LNCAP (cell line): ENCODE results near the gene MIPOL1.

Experiments
- TF ChIP-seq, protein P1 (sequence below): fragments of 450-650 bp; IDR thresholded peaks from 2 replicates; pipeline ENCODE4 v1.5.1; 2017; ENCODE audit warnings: mild to moderate bottlenecking

The MIPOL1 gene

DNA sequence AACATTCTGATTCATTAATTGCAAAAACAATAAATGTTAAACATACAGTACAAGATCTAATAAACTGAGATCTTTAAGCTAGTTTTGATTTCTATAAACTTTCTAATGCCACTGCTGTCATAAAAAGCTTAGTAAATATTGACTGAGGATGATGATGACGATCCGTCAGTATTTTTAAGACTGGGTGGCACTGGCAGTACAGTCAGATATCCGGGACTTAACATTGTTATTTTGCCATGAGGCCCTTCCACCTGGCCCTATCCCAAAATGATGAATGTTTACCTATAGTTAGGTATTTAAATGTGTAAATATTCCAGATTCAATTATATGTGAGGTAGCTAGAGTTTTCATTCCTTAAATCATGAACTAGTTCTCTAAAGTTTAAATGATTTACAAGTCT lies 238.8 kb downstream of the MIPOL1 start:
- TF ChIP-seq, protein P1, sequence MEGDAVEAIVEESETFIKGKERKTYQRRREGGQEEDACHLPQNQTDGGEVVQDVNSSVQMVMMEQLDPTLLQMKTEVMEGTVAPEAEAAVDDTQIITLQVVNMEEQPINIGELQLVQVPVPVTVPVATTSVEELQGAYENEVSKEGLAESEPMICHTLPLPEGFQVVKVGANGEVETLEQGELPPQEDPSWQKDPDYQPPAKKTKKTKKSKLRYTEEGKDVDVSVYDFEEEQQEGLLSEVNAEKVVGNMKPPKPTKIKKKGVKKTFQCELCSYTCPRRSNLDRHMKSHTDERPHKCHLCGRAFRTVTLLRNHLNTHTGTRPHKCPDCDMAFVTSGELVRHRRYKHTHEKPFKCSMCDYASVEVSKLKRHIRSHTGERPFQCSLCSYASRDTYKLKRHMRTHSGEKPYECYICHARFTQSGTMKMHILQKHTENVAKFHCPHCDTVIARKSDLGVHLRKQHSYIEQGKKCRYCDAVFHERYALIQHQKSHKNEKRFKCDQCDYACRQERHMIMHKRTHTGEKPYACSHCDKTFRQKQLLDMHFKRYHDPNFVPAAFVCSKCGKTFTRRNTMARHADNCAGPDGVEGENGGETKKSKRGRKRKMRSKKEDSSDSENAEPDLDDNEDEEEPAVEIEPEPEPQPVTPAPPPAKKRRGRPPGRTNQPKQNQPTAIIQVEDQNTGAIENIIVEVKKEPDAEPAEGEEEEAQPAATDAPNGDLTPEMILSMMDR = no peak

- TF ChIP-seq, protein P1 = no peak
Observed at GRCh38 chr14:37437490-37437889, 239.8 kb downstream of the MIPOL1 start.

DNA sequence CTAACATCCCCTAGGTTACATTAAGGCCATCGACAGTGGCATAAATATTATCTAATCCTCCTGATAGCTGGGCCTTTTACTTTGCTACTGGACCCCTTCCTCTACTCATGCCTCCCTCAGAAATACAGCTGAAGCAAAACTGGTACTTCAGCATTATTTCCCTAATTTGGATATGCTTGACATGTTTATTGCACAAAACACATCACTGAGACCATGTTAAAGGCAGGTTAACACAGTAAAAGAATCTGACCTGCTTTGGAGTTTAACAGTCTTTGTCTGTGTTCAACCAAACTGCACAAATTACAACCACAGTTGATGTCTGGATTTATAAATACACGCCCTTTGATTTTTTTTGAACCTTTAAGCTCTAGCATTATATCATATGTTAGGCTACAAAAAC lies 240.7 kb downstream of the MIPOL1 start:
- TF ChIP-seq, protein P1 = no peak

- TF ChIP-seq, protein P1 = no peak
Observed at GRCh38 chr14:37443461-37443860, 245.7 kb downstream of the MIPOL1 start.

DNA sequence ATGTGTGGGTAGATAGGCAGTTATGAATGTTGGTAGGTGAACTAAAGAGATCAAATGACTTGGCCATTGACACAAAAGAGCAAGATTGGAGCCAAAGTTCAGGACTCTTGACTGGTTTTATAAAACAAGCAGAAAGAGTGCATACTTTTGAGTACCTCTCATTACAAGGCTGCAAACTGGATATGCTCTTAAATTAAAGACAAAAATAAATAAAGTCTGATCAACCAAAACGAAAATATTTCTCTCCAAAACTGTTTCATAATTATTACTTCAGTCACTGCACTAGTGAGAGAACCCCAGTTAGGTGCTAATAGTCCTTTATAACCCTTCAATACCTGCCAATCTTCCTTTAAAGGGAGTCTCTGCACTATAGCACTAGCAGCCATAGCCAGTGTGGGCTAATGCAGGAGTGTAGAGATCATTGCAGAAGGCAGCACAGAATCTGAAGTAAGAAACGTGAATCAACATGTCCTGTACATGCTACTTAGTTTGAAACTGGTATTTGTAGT lies 250.2 kb downstream of the MIPOL1 start:
- TF ChIP-seq, protein P1 = no peak

- TF ChIP-seq, protein P1 = no peak
Observed at GRCh38 chr14:37452323-37452722, 254.6 kb downstream of the MIPOL1 start.

DNA sequence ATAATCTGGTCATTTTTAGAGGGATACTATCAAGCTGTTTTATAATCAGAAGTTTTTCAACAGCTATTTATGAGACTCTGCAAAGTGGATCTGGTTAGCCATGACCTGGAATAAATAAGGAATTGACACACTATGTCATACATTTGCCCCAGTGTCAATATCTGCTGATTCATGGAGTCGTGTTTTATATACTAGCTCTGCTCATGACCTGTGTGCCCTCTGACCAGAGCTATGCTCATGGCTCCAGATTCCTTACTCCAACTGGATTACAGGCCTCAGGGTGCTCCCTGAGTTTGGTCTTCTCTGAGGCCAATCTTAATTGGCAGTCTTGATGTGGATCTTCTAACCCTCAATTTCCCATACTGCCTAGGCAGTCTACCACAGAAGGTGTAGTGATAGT lies 256.2 kb downstream of the MIPOL1 start:
- TF ChIP-seq, protein P1 = no peak

DNA sequence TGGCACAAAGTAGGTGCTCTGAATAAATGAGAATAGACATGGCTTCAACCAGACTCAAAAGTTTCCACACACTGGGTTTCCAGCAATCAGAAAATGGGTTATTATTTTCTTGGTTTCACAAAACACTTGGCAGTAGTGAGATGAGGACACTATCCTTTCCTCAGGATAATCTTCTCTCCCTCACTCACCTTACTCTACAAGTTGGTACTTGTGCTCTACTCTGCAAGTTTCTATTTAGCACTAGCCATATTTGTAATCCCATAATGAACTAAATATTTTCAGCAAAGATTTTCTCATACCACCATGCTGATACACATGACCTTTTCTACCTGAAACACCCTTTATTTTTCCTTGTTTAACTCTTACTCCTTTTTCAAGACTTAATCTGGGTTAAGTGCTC lies 259.6 kb downstream of the MIPOL1 start:
- TF ChIP-seq, protein P1 = no peak
